ENCODE measurements around the gene UST. TPM values are rescaled to one million over a fixed set of nuclear protein-coding genes. Genes with fewer than 3 reads are reported as not detected.

UST gene
- total RNA-seq, 2 donors from 2014 or later: 15.3 to 16.3 TPM

GRCh38 chr6:148854096-148854495 lies 107.3 kb downstream of the UST start:
- H3K36me3 ChIP-seq (ENCODE audit: control insufficient read depth, insufficient read depth, low read length): no peaks in the 10 kb centered on the region
- H3K4me3 ChIP-seq (ENCODE audit: low read length): no peak overlapping the region
- Mint-ChIP-seq H3K36me3 (ENCODE audit: low read depth) (peaks cover 6% of the 10 kb centered on the region), H3K27ac (no peak overlapping the region), H3K4me1 (peaks cover 35% of the 10 kb centered on the region), H3K4me3 (no peak overlapping the region), H3K27me3 (ENCODE audit: insufficient read depth) (no peaks in the 10 kb centered on the region), H3K9me3 (peaks cover 7% of the 10 kb centered on the region)
- no peak overlapping the region for H3K9ac ChIP-seq (ENCODE audit: extremely low read depth, low read length, poor library complexity, severe bottlenecking)
- H3K27me3 ChIP-seq (ENCODE audit: control insufficient read depth, insufficient read depth, low read length, poor library complexity, severe bottlenecking): no peaks in the 10 kb centered on the region
- H3K4me1 ChIP-seq (ENCODE audit: control insufficient read depth, insufficient read depth, low read length): peaks cover 9% of the 10 kb centered on the region
- no peak for TF ChIP-seq CTCF (conservative IDR thresholded peaks at IDR 0.05)
- no peaks in the 10 kb centered on the region for H3K9me3 ChIP-seq (ENCODE audit: control insufficient read depth, low read length)
- DNase-seq: no peak
- H3K27ac ChIP-seq (ENCODE audit: low read depth, low read length): no peak overlapping the region
- 93% methylated on average over 5 of the region's 5 CpGs; no CpG with 5 or more reads in 1 of the 2 experiments for WGBS, 2 experiments (ENCODE audit: insufficient coverage in 1 of 2, insufficient read length in 1 of 2)

- TF ChIP-seq CTCF (conservative IDR thresholded peaks at IDR 0.05): no peak
- Histone ChIP-seq H3K9ac (ENCODE audit: extremely low read depth, low read length, poor library complexity, severe bottlenecking) (no peak overlapping the region), H3K27me3 (ENCODE audit: control insufficient read depth, insufficient read depth, low read length, poor library complexity, severe bottlenecking) (no peaks in the 10 kb centered on the region), H3K4me1 (ENCODE audit: control insufficient read depth, insufficient read depth, low read length) (peaks cover 9% of the 10 kb centered on the region), H3K9me3 (ENCODE audit: control insufficient read depth, low read length) (no peaks in the 10 kb centered on the region), H3K36me3 (ENCODE audit: control insufficient read depth, insufficient read depth, low read length) (no peaks in the 10 kb centered on the region), H3K27ac (ENCODE audit: low read depth, low read length) (no peak overlapping the region), H3K4me3 (ENCODE audit: low read length) (peak overlapping the region; percentile 10)
- peak; percentile 80 for DNase-seq
- Mint-ChIP-seq H3K4me1 (peaks cover 35% of the 10 kb centered on the region), H3K4me3 (peak overlapping the region; percentile 34), H3K9me3 (peaks cover 7% of the 10 kb centered on the region), H3K27me3 (ENCODE audit: insufficient read depth) (no peaks in the 10 kb centered on the region), H3K27ac (peak overlapping the region; percentile 83), H3K36me3 (ENCODE audit: low read depth) (peaks cover 6% of the 10 kb centered on the region)
- WGBS, 2 experiments (ENCODE audit: insufficient coverage in 1 of 2, insufficient read length in 1 of 2): 33 to 59% methylated on average over 3 to 11 of the region's 11 CpGs
These were observed 108.2 kb downstream of the UST start for GRCh38 chr6:148854992-148855391.

- Histone ChIP-seq H3K9me3 (ENCODE audit: control insufficient read depth, low read length) (no peaks in the 10 kb centered on the region), H3K27me3 (ENCODE audit: control insufficient read depth, insufficient read depth, low read length, poor library complexity, severe bottlenecking) (no peaks in the 10 kb centered on the region), H3K27ac (ENCODE audit: low read depth, low read length) (no peak overlapping the region), H3K4me3 (ENCODE audit: low read length) (peak overlapping the region; percentile 10), H3K9ac (ENCODE audit: extremely low read depth, low read length, poor library complexity, severe bottlenecking) (no peak overlapping the region), H3K36me3 (ENCODE audit: control insufficient read depth, insufficient read depth, low read length) (no peaks in the 10 kb centered on the region), H3K4me1 (ENCODE audit: control insufficient read depth, insufficient read depth, low read length) (peaks cover 9% of the 10 kb centered on the region)
- Mint-ChIP-seq H3K4me3 (no peak overlapping the region), H3K36me3 (ENCODE audit: low read depth) (peaks cover 6% of the 10 kb centered on the region), H3K9me3 (peaks cover 7% of the 10 kb centered on the region), H3K4me1 (peaks cover 31% of the 10 kb centered on the region), H3K27ac (peak overlapping the region; percentile 83), H3K27me3 (ENCODE audit: insufficient read depth) (no peaks in the 10 kb centered on the region)
- no peak for TF ChIP-seq CTCF (conservative IDR thresholded peaks at IDR 0.05)
- 90 to 95% methylated on average over 4 to 7 of the region's 7 CpGs for WGBS, 2 experiments (ENCODE audit: insufficient coverage in 1 of 2, insufficient read length in 1 of 2)
- DNase-seq: no peak
These were observed 108.9 kb downstream of the UST start for GRCh38 chr6:148855744-148856143.
